GM12872 (cell line): ENCODE data around the gene CPSF4L.

ENCODE experiments used
- TF ChIP-seq, protein P1 (sequence below): IDR thresholded peaks from 3 replicates; pipeline ENCODE4 v1.5.1; 2011; ENCODE audit warnings: low read depth, mild to moderate bottlenecking, low read length, moderate library complexity; ENCODE audit not compliant: insufficient read depth

The CPSF4L gene

DNA sequence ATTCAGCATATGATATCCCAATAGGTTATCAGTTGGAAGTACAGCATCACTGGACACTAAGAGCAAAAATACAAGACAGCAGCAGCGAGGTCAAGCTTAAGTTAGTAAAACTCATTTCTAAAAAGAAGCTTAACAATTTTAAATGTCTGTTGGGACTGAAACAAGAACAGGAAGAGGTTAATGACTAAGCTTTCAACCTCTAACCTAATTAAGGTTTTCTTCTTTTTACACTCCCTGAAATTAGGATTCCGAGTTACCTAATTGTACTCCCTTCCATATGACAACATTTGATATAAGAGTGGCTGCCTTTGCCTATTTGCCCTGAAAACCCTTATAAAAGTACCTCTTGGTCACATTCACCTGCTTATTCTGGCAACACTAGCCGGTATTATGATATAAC, 34.3 kb downstream of the CPSF4L start:
- TF ChIP-seq, protein P1, sequence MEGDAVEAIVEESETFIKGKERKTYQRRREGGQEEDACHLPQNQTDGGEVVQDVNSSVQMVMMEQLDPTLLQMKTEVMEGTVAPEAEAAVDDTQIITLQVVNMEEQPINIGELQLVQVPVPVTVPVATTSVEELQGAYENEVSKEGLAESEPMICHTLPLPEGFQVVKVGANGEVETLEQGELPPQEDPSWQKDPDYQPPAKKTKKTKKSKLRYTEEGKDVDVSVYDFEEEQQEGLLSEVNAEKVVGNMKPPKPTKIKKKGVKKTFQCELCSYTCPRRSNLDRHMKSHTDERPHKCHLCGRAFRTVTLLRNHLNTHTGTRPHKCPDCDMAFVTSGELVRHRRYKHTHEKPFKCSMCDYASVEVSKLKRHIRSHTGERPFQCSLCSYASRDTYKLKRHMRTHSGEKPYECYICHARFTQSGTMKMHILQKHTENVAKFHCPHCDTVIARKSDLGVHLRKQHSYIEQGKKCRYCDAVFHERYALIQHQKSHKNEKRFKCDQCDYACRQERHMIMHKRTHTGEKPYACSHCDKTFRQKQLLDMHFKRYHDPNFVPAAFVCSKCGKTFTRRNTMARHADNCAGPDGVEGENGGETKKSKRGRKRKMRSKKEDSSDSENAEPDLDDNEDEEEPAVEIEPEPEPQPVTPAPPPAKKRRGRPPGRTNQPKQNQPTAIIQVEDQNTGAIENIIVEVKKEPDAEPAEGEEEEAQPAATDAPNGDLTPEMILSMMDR: no peak

DNA sequence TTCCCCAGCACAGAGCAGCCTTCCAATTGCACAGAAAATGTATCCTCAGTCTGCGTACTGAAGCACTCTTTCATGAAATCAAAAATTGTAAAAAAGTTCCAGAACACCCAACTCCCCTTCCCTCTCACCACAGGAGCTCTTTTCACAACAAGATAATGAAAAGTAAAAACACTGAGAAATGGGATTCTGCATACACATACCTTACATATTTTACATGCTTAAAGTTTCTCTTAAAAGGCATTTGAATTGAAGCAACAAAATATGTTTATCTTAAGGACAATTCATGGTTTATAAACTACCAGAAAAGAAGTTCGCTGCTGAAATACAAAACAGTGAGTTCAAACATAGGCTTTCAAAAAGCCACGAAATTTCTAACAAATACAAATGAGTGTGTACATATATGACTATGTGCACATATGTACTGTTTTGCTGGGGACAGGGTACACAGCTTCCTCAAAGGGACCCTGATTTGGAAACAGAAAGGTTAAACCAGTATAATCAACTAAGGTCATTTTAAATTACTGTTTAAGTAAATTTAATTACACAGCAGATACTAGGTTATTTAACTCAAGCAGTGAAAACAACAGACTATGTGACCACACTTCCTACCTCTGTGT, 35.0 kb downstream of the CPSF4L start:
- TF ChIP-seq, protein P1: no peak

DNA sequence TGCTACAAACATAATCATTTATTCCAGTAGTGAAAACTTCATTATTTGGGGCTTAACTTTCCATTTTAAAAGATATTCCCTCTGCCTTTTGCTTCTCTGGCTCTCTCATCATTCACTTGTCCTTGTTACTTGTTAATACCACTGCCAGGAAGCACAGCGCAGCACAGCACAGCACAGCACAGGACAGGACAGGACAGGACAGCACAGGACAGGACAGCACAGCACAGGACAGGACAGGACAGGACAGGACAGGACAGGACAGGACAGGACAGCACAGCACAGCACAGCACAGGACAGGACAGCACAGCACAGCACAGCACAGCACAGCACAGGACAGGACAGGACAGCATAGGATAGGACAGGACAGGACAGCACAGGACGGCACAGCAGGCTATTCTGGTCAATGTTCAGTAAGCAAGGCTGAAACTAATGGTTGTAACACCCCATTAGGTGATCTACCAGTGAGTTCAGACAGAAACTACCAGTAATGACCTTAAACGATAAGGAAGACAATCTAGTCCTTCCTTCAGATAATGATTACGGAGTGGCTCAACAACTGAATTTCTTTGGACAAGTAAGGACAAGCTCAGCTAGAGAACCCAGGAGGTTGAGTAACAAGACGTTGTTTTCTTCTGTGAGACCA, 36.9 kb downstream of the CPSF4L start:
- TF ChIP-seq, protein P1: no peak

DNA sequence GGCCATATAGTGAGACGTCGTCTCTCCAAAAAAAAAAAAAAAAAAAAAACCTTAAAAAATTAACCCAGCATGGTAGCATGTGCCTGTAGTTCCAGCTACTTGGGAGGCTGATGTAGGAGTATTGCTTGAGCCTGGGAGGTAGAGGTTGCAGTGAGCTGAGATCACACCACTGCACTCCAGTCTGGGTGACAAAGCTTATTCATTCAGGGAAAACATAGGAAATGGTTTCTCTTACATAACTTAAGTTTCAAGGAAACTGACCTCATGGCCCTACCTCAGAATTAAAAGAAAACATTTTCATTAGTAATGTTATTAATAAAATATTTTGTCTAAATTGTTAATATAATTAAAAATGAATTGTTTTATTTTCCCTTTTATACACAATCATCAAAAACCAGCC, 37.4 kb downstream of the CPSF4L start:
- TF ChIP-seq, protein P1: no peak

DNA sequence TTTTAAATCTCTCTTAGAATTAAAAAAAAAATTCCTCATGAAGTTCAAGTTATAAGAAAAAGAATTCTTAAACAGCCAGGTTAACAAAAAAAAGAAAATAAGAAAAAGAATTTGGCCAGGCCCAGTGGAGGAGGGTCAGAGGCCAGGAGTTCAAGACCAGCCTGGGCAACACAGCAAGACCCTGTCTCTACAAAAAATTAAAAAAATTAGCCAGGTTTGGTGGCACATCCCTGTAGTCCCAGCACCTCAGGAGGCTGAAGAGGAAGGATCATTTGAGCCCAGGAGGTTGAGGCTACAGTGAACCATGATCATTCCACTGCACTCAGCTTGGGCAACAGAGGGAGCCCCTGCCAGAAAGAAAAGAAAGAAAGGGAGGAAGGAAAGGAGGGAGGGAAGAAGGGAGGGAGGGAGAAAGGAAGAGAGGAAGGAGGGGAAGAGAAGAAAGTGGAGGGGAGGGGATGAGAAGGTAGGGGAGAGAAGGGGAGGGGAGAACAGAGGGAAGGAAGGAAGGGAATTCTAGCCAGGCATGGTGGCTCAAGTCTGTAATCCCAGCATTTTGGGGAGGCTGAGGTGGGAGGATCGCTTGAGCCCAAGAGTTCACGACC, 38.0 kb downstream of the CPSF4L start:
- TF ChIP-seq, protein P1: no peak

DNA sequence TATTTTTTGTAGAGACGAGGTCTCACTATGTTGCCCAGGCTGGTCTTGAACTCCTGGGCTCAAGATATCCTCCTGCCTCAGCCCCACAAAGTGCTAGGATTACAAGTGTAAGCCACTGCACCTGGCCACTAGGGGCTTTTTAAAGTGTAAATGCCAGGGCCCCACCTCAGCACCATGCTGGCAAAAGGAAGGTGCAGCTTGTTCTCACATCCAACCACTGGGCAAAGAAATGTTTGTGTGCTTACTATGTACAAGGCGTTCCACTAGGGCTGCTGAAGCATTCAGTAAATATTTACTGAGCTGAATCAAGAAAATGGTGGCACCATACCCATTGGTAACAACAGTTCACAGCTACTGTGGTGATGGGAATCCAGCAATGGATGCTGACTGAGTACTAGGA, 46.2 kb downstream of the CPSF4L start:
- TF ChIP-seq, protein P1: peak; percentile 41

DNA sequence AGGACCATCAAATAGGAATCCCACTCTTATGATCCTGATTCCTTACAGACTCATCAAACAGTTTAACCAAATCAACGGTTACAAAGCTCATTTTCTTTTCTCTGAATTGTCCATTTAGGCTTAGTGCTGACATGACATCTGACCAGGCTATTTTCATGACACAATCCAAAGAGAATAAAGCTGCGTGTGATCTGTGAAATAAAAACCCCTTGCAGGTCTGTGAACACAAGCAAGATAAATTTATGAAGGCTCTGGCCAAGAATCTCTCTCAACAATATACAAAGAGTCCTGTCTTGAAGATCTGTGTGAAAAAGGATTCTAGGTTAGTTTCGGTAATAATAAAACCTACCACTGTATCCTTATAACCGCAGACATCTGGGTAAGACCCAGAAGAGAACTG, 46.8 kb downstream of the CPSF4L start:
- TF ChIP-seq, protein P1: no peak
